SK-N-MC (cell line): ENCODE data around the gene LRMDA.

Experiments used
- EZH2 ChIP-seq: fragments of 200-600 bp; sonication (generic); IDR thresholded peaks from one replicate; pipeline ENCODE4 v1.6.1; 2017; ENCODE audit warnings: antibody characterized with exemption
- POLR2AphosphoS5 ChIP-seq: IDR thresholded peaks from 2 replicates; pipeline ENCODE4 v1.6.1; 2012; ENCODE audit warnings: mild to moderate bottlenecking, low read depth, low read length, borderline replicate concordance

DNA sequence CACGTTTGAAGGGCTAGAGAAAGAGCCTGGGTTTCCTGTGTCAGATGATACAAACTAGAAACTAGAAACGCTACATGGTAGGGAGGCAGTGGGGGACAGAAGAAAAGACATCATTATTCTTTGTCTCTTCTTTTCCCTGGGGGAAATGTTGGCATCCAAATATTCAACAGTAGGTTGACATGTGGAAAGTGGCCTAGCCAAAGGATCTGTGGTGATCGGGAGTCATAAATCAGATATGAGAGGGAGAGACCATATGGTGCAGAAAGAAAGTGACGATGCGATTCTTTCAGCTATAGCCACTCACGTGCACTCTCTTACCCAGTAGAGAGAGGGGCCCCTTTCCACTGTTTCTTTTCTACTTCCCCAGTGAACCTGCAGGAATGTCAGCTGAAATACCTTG lies 964.7 kb downstream of the LRMDA start:
- TF ChIP-seq EZH2 (no peak), POLR2AphosphoS5 (no peak)
